ENCODE measurements around the gene CCDC152. TPM values are rescaled to one million over a fixed set of nuclear protein-coding genes. Genes with fewer than 3 reads are reported as not detected.

The CCDC152 gene
- total and polyA plus RNA-seq, 4 donors = 0.65 to 1.8 (median 1.1) TPM

GRCh38 chr5:42819745-42820144, 63.1 kb downstream of the CCDC152 start:
- Histone ChIP-seq H3K4me3 (no peak overlapping the region), H3K9me3 (ENCODE audit: control insufficient read depth in 4 of 4, insufficient read depth in 3 of 4, low read length in 3 of 4) (no peaks in the 10 kb centered on the region), H3K27me3 (ENCODE audit: control insufficient read depth in 3 of 3, insufficient read depth in 3 of 3, low read length in 2 of 3) (no peaks in the 10 kb centered on the region), H3K9ac (ENCODE audit: insufficient read depth in 1 of 2, low read length in 2 of 2) (no peak overlapping the region), H3K27ac (ENCODE audit: low read depth in 1 of 2, low read length in 1 of 2) (no peak overlapping the region), H3K4me1 (ENCODE audit: control insufficient read depth in 5 of 5, insufficient read depth in 5 of 5, low read length in 5 of 5) (peaks cover 0 to 2% (median 0%) of the 10 kb centered on the region in 5 donors), H3K36me3 (ENCODE audit: control insufficient read depth in 4 of 4, insufficient read depth in 4 of 4, low read length in 4 of 4) (no peaks in the 10 kb centered on the region)
- no peak for ATAC-seq (ENCODE audit: insufficient read depth, low FRiP score)
- WGBS, 2 donors = 58 to 84% methylated on average over 2 of the region's 2 CpGs
- no peak for DNase-seq
- TF ChIP-seq CTCF (IDR thresholded peaks at IDR 0.05; ENCODE audit: control extremely low read depth, extremely low read depth) = no peak

GRCh38 chr5:42822548-42822947, 65.9 kb downstream of the CCDC152 start:
- Histone ChIP-seq H3K4me1 (ENCODE audit: control insufficient read depth in 5 of 5, insufficient read depth in 5 of 5, low read length in 5 of 5) (peaks cover 0 to 8% (median 0%) of the 10 kb centered on the region in 5 donors), H3K27ac (ENCODE audit: low read depth in 1 of 2, low read length in 1 of 2) (no peak overlapping the region), H3K36me3 (ENCODE audit: control insufficient read depth in 4 of 4, insufficient read depth in 4 of 4, low read length in 4 of 4) (no peaks in the 10 kb centered on the region), H3K4me3 (no peak overlapping the region), H3K27me3 (ENCODE audit: control insufficient read depth in 3 of 3, insufficient read depth in 3 of 3, low read length in 2 of 3) (no peaks in the 10 kb centered on the region), H3K9me3 (ENCODE audit: control insufficient read depth in 4 of 4, insufficient read depth in 3 of 4, low read length in 3 of 4) (no peaks in the 10 kb centered on the region), H3K9ac (ENCODE audit: insufficient read depth in 1 of 2, low read length in 2 of 2) (no peak overlapping the region)
- DNase-seq (no peak), ATAC-seq (ENCODE audit: insufficient read depth, low FRiP score) (no peak)
- 89 to 93% methylated on average over 2 of the region's 2 CpGs for WGBS, 2 donors
- no peak for TF ChIP-seq CTCF (IDR thresholded peaks at IDR 0.05; ENCODE audit: control extremely low read depth, extremely low read depth)

GRCh38 chr5:42824347-42824976, 67.8 kb downstream of the CCDC152 start:
- Histone ChIP-seq H3K4me1 (ENCODE audit: control insufficient read depth in 5 of 5, insufficient read depth in 5 of 5, low read length in 5 of 5) (peaks cover 0 to 16% (median 0%) of the 10 kb centered on the region in 5 donors), H3K27me3 (ENCODE audit: control insufficient read depth in 3 of 3, insufficient read depth in 3 of 3, low read length in 2 of 3) (no peaks in the 10 kb centered on the region), H3K9ac (ENCODE audit: insufficient read depth in 1 of 2, low read length in 2 of 2) (no peak overlapping the region), H3K9me3 (ENCODE audit: control insufficient read depth in 4 of 4, insufficient read depth in 3 of 4, low read length in 3 of 4) (no peaks in the 10 kb centered on the region), H3K36me3 (ENCODE audit: control insufficient read depth in 4 of 4, insufficient read depth in 4 of 4, low read length in 4 of 4) (no peaks in the 10 kb centered on the region), H3K27ac (ENCODE audit: low read depth in 1 of 2, low read length in 1 of 2) (no peak overlapping the region), H3K4me3 (no peak overlapping the region)
- ATAC-seq (ENCODE audit: insufficient read depth, low FRiP score) (no peak), DNase-seq (no peak)
- TF ChIP-seq CTCF (IDR thresholded peaks at IDR 0.05; ENCODE audit: control extremely low read depth, extremely low read depth) = no peak
- 78 to 86% methylated on average over 7 of the region's 7 CpGs for WGBS, 2 donors
